ELR (cell line): Measurements from ENCODE around the gene OR5H1.
A peak's percentile ranks its signal among the peaks of the same experiment; 100 is the strongest.
"Not testable (repeated sequence)": the region's sequence is repeated elsewhere in the genome, so short reads cannot be mapped to it uniquely, and the experiment has no call there.

ENCODE experiments used
- DNase-seq: peaks from one replicate; pipeline ENCODE4 v3.0.0-alpha.2; 2015; ENCODE audit warnings: low read depth

OR5H1 gene

GRCh38 chr3:98130421-98130820, at the start of gene OR5H1:
OR5H1 (plus strand) TSS chr3:98130721; CDS start chr3:98132698, 1,977 bp downstream.
- DNase-seq = no peak

DNA sequence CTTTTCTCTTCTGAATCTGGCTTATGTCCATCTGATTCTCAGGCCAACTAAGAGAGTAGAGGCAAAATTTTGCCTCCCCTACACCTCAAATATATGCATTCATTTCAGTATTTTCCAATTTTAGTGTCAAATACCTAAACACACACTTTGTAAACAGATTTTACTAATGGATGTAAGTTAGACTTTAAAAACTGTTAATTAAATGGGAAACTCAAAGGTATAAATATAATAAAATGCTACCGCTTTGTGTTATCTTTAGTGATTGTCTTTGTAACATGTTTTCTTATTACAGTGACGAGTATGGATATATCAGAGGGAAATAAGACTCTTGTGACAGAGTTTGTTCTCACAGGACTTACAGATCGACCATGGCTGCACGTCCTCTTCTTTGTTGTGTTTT, 43.6 kb upstream of the OR5H1 start, which contains the start of gene OR5AC2:
TSS of gene OR5AC2 (plus strand) at position 301 of the 400 bp plus-strand sequence. CDS start at position 301, 0 bp downstream.
- DNase-seq = no peak

DNA sequence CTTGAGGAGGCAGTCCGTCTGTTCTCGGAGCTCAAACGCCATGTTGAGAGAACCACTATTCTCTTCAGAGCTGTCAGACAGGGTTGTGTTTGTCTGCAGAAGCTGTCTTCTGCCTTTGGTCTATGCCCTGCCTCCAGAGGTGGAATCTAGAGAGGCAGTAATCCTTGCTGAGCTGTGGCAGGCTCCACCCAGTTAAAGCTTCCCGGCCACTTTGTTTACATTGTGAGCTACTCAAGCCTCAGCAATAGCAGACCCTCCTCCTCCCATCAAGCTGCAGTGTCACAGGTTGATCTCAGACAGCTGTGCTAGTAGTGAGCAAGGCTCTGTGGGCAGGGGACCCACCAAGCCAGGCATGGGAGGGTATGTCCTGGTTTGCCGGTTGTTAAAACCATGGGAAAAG, 34.6 kb upstream of the OR5H1 start:
- no peak for DNase-seq

GRCh38 chr3:98099848-98100247, 30.7 kb upstream of the OR5H1 start:
- DNase-seq = no peak

DNA sequence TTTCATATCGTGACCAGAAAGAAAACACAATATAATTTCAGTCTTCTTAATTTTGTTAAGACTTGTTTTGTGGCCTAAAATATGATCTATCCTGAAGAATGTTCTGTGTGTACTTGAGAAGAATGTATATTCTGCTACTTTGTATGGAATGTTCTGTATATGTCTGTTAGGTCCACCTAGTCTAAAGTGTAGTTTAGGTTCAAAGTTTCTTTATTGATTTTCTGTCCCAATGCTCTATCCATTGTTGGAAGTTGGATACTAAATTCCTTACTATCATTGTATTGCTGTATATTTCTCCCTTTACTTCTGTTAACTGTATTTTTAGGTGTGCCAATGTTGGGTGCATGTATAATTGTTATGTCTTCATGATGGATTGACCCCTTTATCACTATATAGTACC, 22.4 kb upstream of the OR5H1 start:
- no peak for DNase-seq

DNA sequence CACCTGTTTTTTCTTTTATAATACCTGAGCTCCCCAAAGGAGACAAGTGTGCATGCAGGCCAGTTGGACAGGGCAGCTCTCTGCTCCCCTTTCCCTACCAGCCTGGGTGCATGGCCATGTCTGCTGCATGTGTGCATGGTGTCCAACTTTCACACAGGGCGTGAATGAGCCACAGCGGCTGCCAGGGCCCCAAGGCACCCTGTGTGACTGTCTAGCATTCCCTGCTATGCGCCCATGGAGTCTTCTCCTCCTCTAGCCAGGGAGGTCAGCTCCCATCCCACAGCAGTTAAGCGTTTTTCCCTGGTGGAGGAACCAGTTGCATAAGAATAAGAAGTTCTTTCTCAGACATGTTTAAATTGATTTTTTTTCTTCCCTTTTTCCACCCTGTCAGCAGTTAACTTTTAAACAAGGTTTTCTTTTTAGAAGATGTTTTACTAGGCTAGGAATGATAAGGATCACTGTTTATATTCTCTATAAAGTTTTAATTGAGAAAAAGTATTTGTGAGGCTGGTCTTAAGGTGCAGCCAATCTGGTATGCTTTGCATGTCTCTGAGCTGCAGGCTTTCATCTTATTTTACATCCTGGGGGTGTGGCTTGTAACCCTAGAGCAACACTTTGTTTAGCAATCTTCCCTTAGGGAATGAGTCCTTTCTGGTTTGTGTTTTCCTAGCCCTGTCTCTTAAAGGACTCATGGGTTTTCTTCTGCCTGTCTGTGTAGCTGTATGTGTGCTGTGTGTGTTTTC, 20.5 kb upstream of the OR5H1 start:
- no peak for DNase-seq

GRCh38 chr3:98110550-98110908, 20.0 kb upstream of the OR5H1 start:
- no peak for DNase-seq

- DNase-seq = no peak
Measured at GRCh38 chr3:98114264-98114663, 16.3 kb upstream of the OR5H1 start.

DNA sequence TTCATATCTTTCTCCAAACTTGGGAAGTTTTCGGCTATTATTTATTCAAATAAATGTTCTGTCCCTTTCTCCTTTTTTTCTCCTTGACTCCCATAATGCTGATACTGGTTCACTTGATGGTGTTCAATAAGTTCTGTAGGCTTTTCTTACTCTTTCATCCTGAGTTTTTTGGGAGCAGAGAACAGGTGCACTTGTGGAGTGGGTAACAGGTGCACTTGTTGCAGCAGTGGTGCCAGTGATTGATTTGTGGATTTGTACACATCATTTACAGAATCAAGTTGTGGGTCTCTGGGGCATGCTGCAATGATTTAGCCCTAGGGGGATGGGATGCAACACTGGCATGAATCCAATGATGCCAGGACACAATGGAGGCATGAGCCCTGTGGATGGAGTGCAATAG, 14.8 kb upstream of the OR5H1 start:
- no peak for DNase-seq

- no peak for DNase-seq
Measured at GRCh38 chr3:98136631-98137030, 6.1 kb downstream of the OR5H1 start.

DNA sequence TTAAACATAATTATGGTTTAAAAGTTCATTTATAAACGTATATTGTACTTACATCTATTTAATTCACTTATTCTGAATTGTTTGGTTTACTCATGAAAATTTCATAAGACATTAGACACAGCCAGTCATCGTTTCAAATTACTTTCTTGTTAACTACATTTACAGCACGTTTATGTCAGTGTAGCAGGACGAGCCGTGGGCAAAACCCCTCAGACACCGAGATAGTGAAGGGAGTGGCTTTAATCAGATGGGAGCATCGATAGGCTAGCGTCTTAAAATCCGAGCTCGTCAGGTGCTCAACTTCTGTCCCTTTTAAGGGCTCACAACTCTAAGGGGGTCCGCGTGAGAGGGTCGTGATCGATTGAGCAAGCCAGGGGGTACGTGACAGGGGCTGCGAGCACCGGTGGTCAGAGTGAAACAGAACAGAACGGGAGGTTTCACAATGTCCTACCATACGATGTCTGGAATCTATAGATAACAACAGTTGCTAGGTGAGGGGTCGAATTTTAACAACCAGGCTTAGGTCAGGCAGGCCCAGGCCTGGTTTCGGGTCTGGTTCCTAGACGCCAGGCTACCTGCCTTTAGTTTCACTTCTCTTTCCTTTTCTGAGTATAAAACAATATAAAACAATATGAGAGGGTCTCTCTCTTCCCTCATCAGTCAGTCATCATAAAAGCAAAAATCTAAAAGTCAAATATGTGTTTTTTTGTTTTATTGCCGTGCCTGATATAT, 7.5 kb downstream of the OR5H1 start:
- not testable (repeated sequence) for DNase-seq

GRCh38 chr3:98140531-98140930, 10.0 kb downstream of the OR5H1 start:
- no peak for DNase-seq

- DNase-seq = no peak
Measured at GRCh38 chr3:98147179-98147578, 16.7 kb downstream of the OR5H1 start, which contains the start of gene OR5H14. OR5H14 (plus strand) TSS chr3:98147479; CDS start chr3:98149386, 1,907 bp downstream.

DNA sequence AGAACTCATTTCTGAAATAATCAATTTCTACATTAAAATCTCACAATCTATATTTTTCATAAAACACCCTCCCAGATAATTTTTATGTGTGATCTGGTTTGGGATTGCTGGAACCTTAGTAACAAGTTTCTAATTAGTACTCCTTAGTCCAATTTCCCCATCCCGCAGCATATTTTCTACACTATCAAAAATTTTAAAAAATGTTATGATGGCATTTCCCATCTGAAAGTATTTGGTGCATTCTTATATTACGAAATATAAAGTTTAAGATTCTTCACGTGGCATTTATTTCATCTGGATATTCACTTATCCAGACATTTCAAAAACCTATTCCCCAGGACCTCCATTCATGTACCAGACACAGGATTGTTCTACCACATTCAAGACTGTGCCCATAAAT, 18.2 kb downstream of the OR5H1 start:
- no peak for DNase-seq

DNA sequence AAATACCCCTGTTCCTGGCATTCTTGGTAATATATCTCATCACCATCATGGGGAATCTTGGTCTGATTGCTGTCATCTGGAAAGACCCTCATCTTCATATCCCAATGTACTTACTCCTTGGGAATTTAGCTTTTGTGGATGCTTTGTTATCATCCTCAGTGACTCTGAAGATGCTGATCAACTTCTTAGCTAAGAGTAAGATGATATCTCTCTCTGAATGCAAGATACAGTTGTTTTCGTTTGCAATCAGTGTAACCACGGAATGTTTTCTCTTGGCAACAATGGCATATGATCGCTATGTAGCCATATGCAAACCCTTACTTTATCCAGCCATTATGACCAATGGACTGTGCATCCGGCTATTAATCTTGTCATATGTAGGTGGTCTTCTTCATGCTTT, 18.9 kb downstream of the OR5H1 start:
- DNase-seq = not testable (repeated sequence)

DNA sequence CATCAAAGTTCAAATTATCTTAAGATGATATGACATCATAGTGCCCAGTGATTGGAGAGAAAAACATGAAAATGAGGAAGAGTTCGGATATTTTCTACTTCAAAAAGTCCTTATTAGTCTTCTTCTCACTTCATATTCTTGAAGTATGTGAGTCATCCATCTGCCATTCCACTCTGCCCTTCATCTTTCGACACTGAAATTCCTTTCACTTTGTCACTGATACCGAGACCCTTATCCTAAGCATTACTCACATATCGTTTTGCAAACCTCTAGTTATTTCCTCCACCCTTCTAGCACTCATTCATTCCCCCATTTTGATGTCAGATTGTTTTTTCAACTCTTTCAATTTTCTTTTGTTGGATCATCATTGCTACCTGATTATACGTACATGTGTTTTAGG, 20.7 kb downstream of the OR5H1 start:
- peak; percentile 22 for DNase-seq

GRCh38 chr3:98166396-98166795, 35.9 kb downstream of the OR5H1 start, which contains the start of gene OR5H15:
OR5H15 (plus strand) TSS chr3:98166696; CDS start chr3:98168700, 2,004 bp downstream.
- no peak for DNase-seq

- no peak for DNase-seq
Measured at GRCh38 chr3:98171071-98171470, 40.5 kb downstream of the OR5H1 start.

- DNase-seq = peak; percentile 2
Measured at GRCh38 chr3:98172621-98173020, 42.1 kb downstream of the OR5H1 start.

DNA sequence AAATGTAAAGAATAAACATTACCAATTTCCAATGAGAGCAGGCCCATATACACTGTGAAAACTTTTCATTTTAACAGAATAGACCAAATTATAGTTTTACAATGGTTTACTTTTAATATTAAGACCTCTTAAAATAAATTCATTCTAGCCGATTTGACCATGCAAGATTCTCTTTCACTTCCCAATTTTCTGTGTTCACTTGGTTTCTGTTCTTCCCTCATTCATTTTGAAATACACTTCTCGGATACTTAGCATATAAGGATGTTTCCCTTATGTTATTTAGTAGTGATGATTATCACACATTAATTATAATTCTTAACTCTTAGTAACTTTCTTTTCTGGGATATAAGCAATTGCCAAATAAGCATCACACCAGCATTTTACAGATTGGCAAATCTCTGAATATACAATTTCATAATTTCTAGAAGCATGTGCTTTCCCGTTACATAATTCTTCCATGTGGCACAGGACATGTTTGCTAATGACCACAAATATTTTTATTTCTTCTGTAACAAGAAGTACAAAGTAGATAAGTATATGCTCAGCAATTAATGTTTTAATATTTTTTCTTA, 49.9 kb downstream of the OR5H1 start:
- no peak for DNase-seq

DNA sequence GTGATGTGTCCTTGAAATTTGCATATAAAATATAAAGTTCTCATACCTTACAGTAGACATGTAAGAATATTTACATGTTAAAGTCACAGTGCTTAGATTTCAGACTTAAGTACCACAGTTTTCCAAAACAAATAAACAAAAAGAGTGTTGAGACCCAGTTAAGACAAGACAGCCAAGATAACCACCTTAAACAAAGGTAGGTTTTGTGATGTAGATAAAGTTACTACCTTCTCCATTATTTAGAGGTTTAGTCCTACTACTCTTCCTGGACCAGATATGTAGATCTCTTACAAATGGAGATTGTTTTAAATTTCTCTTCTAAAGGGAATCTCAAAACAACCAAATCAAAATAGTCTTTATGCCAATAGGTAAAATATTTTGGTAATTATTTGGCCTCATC, 51.7 kb downstream of the OR5H1 start:
- no peak for DNase-seq

DNA sequence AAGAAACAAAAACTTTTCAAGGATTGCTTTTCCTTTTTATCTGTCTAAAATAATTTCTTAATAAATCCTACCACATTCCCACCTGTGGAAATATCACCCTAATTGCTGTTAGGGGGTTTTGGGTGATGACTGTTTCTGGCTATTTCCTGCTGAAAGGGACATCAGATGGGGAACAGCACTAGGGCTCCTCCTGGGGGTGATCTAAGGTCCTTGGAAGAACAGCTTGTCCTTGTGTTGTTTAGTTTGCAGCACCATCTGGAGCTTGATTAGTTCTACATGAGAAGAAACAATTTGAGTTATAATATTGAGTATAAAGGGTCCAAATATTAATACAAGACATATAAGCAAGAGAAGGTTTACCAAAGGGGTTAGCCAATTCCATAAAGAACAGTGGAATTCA, 54.7 kb downstream of the OR5H1 start:
- DNase-seq = peak; percentile 26
